OCI-LY1 (cell line): ENCODE results near the gene PHKG2.

Experiments
- CTCF ChIP-seq: fragments of 200-600 bp; sonication (generic), shearing (Covaris generic); IDR thresholded peaks from 2 replicates; pipeline ENCODE4 v1.5.1; 2017; ENCODE audit warnings: mild to moderate bottlenecking, antibody characterized with exemption, low read length, moderate library complexity, mixed read lengths
- EZH2 ChIP-seq: fragments of 200-600 bp; sonication (generic), shearing (Covaris generic); IDR thresholded peaks from 2 replicates; pipeline ENCODE4 v1.8.0; 2017; ENCODE audit warnings: borderline replicate concordance, mixed run types, mild to moderate bottlenecking, antibody characterized with exemption, low read length, moderate library complexity, mixed read lengths

- TF ChIP-seq CTCF (no peak), EZH2 (no peak)
These were observed 19.1 kb upstream of the PHKG2 start for GRCh38 chr16:30728899-30729672.
